ENCODE measurements around the gene NAV2.

NAV2 gene

GRCh38 chr11:19712281-19713195 is at the start of gene NAV2:
Gene NAV2 (plus strand): TSS chr11:19712837. CDS start chr11:19713696, 859 bp downstream.
- DNase-seq = peak; percentile 77

GRCh38 chr11:19663206-19663605 is 49.4 kb upstream of the NAV2 start:
- no peak for DNase-seq

- no peak for DNase-seq
These were observed 47.6 kb upstream of the NAV2 start for GRCh38 chr11:19664886-19665548.

- DNase-seq = no peak
These were observed 45.7 kb upstream of the NAV2 start for GRCh38 chr11:19666951-19667350.

GRCh38 chr11:19669511-19669910 is 43.1 kb upstream of the NAV2 start:
- no peak for DNase-seq

- no peak for DNase-seq
These were observed 42.4 kb upstream of the NAV2 start for GRCh38 chr11:19670030-19670791.

- DNase-seq = no peak
These were observed 39.9 kb upstream of the NAV2 start for GRCh38 chr11:19672586-19673206.

GRCh38 chr11:19673924-19674729 is 38.5 kb upstream of the NAV2 start:
- no peak for DNase-seq

GRCh38 chr11:19674836-19675235 is 37.8 kb upstream of the NAV2 start:
- no peak for DNase-seq

- DNase-seq = no peak
These were observed 37.2 kb upstream of the NAV2 start for GRCh38 chr11:19675397-19675796.

- no peak for DNase-seq
These were observed 35.9 kb upstream of the NAV2 start for GRCh38 chr11:19676475-19677380.

GRCh38 chr11:19677381-19678080 is 35.1 kb upstream of the NAV2 start:
- DNase-seq = no peak

GRCh38 chr11:19679952-19680828 is 32.4 kb upstream of the NAV2 start:
- no peak for DNase-seq

- no peak for DNase-seq
These were observed 31.7 kb upstream of the NAV2 start for GRCh38 chr11:19680829-19681368.

- no peak for DNase-seq
These were observed 29.4 kb upstream of the NAV2 start for GRCh38 chr11:19683141-19683805.

GRCh38 chr11:19683862-19684491 is 28.7 kb upstream of the NAV2 start:
- no peak for DNase-seq

- no peak for DNase-seq
These were observed 26.4 kb upstream of the NAV2 start for GRCh38 chr11:19686234-19686633.

GRCh38 chr11:19687392-19687791 is 25.2 kb upstream of the NAV2 start:
- no peak for DNase-seq
